ENCODE data around the gene TACC2. TPM values are rescaled to one million over a fixed set of nuclear protein-coding genes. Genes with fewer than 3 reads are reported as not detected.
"Not testable (repeated sequence)": the region's sequence is repeated elsewhere in the genome, so short reads cannot be mapped to it uniquely, and the experiment has no call there.

TACC2 gene
- total RNA-seq, 1 donor from 2014 or later = 49.1 TPM

DNA sequence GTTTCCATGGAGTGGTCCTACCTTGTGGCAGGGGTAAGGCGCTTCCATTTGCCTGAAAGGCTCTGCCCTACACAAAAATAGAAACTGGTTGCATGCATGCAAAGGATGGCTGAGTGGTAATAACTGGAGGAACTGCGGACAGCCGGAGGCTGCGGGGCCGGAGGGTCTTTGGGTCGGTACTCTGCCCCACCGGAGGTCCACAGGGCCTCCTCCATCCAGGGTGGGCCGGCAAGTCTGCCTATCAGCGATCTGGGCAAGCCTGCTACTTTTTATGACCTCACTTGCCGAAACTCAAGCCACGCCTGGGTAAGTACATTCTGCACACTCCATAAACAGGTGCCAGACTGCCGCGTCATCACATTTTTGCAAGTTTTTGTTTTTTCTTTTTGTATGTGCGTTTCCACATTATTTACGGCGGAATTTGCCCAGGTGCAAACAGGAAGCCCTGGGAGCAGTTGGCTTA is 30.0 kb downstream of the TACC2 start:
- intact Hi-C loops (cut with DNase I) = no loop called here
- peak; percentile 58 for ATAC-seq

DNA sequence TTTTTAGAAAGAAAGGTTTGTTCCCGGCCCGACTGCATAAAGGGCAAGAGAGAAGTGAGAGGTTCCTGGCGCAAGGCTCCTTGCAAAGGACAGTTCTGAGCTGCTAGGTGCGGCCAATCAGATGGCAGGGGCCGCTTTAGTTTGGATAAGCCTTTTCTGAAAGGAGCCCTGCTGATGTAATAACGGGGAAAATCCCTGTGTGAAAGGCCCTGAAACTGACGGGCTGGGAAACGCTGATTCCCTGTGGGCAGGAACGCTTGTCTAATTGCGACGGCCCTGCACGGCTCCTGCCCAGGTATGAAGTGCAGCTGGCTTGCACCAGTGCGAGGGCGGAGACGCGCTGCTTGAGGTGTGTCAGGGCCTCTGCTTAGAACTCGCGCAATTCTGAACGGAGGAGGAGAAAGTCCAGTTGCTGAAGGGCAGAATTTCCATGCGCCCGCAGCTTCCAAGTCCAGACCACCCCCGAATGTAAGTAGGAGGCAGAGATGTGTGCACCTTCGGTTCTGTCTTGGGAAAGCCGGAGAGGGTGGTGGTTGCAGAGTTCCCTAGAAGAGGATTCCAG is 30.5 kb downstream of the TACC2 start:
- DNase-seq (ENCODE audit: low spot score) (no peak), ATAC-seq (peak; percentile 34)
- intact Hi-C loops (cut with DNase I) = no loop called here

More for the DNA sequence above, 30.0 kb downstream of the TACC2 start:
- DNase-seq (ENCODE audit: low spot score) = no peak

DNA sequence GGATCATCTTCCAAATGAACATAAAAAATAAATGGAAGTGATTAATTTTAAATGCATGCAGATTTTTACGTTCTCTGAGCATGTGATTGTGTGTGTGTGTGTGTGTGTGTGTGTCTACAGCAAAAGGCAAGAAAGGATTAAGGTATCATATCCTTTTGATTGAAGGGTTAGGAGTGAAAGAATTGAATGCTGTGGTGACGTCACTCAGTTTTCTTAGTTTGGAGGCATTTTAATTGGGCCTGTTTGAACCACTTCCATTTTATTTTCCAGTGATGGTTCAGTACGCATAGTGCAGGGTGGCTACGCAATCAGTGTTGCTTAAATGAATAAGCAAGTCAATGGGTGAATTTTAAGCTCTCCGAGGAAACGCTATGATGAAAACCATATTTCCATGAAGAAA is 31.3 kb downstream of the TACC2 start:
- ATAC-seq (no peak), DNase-seq (ENCODE audit: low spot score) (no peak)
- intact Hi-C loops (cut with DNase I) = no loop called here

DNA sequence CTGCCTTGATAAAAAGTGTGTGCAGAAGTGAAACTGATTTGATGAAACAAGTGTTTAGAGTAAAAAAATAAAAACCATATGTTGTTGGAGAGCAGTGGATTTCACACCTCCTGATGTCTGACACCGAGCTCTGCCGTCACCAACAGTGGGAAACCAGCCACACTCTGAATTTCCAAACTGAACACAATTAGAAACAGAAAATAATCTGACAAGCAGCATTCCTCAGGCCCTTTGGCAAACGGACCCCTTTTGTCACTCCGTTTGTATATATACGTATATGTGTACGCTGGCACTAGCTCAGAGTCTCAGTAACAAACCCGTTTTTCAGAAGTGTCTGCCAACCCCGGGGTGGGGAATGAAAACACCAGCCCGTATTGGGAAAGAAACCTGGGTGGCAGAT is 32.4 kb downstream of the TACC2 start:
- no peak for DNase-seq (ENCODE audit: low spot score)
- peak; percentile 22 for ATAC-seq
- intact Hi-C loops (cut with DNase I) = no loop called here

DNA sequence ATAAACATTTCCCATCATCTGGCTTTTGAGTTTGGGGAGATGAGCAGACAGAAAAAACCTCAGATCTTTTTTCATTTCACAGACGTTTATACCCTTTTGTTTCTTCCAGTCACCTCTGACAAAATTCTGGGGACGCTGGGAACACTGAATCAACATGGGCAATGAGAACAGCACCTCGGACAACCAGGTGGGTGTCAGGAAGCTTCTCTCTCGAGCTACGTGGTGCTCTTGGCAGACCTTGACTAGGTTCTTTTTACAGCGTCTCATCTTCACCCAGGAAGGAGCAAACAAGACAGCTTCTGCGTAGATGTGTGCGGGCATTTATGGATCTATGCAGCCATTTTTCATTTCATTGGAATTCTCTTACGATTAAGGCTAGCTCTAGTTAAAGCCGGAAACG is 32.9 kb downstream of the TACC2 start:
- ATAC-seq (no peak), DNase-seq (ENCODE audit: low spot score) (no peak)
- intact Hi-C loops (cut with DNase I) = no loop called here

DNA sequence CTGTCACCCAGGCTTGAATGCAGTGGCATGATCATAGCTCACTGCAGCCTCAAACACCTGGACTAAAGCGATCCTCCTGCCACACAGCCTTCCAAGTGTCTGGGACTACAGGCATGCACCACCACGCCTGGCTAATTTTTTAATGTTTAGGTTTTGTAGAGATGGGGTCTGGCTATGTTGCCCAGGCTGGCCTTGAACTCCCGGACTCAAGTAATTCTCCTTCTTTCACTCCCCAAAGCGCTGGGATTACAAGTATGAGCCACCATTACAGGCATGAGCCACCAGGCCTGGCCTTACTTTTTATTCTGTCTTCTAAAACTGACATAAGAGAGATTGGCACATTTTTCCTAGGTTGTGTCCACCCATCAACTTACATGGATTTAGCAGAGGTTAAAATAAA is 33.3 kb downstream of the TACC2 start:
- no peak for ATAC-seq
- intact Hi-C loops (cut with DNase I) = no loop called here
- DNase-seq (ENCODE audit: low spot score) = no peak

DNA sequence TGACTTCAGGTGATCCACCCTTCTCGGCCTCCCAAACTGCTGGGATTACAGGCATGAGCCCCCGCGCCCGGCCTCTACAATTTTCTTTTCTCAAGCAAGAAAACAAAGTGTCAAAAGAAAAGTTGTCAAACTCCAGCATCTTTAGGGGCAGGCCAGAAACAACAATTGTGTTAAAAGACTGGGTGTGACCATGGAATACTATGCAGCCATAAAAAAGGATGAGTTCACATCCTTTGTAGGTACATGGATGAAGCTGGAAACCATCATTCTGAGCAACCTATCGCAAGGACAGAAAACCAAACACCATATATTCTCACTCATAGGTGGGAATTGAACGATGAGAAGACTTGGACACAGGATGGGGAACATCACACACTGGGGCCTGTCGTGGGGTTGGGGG is 34.3 kb downstream of the TACC2 start:
- ATAC-seq; intact Hi-C loops (cut with DNase I); DNase-seq (ENCODE audit: low spot score): not testable (repeated sequence)

DNA sequence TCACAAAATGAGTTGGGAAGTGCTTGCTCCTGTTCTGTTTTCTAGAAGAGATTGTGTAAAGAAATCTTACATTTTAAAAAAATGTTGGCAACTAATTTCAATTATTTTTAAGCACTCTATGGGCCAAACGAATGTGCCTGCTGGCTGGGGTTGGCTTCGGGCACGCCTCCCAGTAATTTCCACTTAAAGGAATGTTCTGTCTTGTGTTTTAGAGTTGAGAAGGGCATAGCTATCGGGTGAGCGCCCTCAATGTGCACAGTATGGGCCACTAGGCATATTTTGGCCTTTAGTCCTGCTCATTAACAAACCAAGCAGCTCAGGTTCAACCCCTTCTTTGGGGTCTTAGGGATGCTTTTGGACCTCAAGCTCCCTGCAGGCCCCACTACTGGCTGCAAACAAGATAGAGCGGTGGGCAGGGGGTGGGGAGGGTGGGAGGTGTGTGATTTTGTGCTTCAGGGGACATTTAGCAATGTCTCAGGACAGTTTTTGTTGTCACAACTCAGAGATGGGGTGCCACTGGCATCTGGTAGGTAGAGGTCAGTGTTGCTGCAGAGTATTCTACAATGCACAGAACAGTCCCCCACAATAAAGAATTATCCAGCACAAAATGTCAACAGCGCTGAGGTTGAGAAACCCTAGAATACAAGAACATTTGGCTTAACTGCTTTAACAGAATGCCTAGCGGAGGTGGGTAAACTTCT is 40.7 kb downstream of the TACC2 start:
- ATAC-seq (peak; percentile 48), DNase-seq (ENCODE audit: low spot score) (no peak)
- intact Hi-C loops (cut with DNase I) = no loop called here

DNA sequence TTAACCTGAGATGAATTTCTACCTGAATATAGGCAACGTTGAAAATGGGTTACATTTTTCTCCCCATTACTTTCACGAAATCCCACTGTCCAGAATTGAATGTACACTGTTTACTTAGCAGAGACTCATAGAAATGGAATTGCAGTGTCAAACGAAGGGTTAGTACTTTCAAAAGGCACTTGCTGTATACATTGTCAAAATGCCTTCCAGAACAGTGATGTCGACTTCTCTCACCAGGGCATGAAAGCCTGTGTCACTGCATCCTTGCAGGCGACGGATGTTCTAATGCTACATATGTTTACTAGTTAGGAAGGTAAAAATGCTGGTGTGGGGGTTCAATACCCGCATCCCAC is 41.2 kb downstream of the TACC2 start:
- no peak for ATAC-seq
- intact Hi-C loops (cut with DNase I) = no loop called here
- no peak for DNase-seq (ENCODE audit: low spot score)

DNA sequence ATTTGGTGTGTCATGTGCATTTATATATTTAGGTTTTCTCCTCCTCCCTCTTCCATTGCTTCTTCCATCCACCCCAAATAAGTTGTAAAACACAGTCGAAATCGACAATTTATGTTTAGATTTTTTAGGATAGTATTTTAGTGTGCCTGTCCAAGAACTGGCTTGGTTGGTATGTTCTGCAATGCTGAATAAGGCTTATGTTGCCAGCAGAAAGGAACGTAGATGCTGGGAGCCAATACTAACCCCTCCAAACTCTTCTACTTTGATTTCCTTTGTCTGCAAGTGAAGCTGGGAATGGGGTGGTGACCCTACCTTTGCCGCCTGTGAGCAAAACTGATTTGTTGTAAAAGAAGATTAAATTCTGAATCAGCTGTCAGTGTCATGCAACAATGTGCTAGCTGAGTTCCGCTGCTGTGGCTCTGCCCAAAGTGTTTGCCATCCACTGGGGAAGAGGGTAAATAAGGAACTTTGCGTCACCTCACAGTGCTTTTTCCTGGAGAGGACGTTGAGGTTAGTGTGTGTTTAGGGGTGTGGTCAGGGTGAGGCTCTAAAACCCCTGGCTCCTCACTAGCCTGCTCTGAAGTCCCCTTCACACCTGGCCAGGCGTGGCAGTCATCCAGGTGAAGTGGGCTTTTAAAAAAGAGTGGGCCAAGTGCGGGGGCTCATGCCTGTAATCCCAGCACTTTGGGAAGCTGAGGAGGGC is 44.4 kb downstream of the TACC2 start:
- DNase-seq (ENCODE audit: low spot score) = no peak
- no peak for ATAC-seq
- intact Hi-C loops (cut with DNase I) = no loop called here

DNA sequence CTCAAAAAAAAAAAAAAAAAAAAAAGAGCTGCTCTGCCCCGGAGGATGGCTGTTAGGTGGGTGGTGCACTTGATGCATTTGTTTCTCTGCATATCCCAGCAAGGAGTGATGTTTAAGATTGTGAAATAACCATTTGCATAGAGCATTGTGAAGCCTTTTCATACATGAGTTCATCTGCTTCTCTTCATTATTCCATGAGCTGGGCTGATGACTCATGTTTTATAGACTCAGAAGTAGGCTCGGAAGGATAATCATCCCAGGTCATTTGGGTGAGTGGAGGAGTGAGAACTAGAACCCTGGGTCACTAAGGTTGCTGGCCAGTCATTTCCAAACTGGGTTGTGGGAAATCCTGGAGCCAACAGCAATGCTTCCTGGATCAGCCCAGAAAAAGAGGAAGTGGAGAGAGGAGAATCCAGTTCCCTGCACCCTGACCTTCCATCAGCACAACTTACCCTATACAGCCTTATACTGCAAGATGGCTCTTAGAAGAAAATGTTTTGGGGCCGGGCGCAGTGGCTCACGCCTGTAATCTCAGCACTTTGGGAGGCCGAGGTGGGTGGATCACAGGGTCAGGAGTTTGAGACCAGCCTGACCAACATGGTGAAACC is 45.3 kb downstream of the TACC2 start:
- intact Hi-C loops (cut with DNase I) = no loop called here
- ATAC-seq (no peak), DNase-seq (ENCODE audit: low spot score) (no peak)

DNA sequence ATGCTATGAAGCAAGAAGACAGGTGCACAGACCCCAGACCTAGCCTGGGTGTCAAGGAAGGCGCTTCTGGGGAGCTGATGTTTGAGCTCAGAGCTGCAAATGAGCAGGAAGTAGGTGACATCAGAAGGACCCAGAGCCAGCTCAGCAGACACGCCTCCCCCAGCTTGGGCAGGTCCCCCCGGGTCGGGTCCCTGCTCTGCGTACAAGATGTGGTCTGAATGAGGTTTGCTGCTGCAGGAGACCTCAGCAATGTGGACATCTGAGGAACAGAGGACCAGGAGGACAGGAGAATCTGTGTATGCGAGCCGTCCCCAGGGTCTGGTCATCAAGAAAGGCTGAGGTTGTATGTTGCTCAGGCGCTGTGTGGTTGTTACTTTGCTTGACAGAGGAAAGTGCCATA is 51.8 kb downstream of the TACC2 start:
- intact Hi-C loops (cut with DNase I) = no loop called here
- DNase-seq (ENCODE audit: low spot score) (no peak), ATAC-seq (no peak)

DNA sequence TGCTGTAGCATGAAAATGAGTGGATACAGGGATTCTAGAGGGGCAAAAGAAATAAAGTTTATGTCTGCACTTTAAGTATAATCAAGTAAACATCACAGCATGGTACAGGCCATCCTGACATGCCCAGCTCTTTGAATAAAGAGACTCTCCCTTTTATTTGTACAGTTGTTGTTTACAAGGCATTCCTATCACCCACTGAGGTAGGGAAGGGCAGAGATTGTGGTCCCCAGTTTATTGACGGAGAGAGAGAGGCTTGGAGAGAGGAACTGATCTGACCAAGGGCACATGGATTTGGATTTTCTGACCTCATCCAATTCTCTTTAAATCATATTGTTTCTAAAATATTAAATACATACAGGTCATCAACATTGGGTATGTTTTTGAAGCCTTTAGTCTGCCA is 53.9 kb downstream of the TACC2 start:
- DNase-seq (ENCODE audit: low spot score) (no peak), ATAC-seq (no peak)
- intact Hi-C loops (cut with DNase I) = no loop called here

DNA sequence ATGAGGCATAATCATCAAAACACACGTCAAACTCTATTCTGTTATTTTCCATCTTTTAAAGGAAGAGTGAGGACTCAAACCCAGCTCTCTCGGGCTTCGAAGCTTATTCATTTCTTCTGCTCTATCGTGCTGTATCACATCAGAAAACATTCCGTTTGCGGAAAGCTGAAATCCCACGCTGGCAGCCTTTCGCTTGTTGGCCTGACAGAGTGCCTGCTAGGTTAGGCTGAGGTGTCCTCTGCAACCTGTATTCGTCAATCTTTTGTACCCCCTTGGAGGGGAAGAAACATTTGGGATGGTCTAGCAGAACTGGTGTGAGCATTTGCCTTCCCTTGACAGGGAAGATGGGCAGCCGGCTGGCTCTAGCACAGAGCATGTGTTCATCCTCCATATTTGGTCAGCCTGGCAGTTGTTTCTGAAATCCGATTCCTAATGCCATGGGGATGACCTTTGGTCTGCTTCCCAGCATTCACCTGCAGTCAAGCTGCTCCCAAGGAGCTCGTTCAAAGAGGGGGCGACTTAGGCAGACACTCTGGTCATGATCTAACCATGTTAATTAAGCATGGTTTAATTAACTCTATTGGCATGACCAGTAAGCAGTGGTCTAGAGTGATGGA is 55.2 kb downstream of the TACC2 start:
- peak; percentile 88 for ATAC-seq
- DNase-seq (ENCODE audit: low spot score) = no peak
- intact Hi-C loops (cut with DNase I) = no loop called here

DNA sequence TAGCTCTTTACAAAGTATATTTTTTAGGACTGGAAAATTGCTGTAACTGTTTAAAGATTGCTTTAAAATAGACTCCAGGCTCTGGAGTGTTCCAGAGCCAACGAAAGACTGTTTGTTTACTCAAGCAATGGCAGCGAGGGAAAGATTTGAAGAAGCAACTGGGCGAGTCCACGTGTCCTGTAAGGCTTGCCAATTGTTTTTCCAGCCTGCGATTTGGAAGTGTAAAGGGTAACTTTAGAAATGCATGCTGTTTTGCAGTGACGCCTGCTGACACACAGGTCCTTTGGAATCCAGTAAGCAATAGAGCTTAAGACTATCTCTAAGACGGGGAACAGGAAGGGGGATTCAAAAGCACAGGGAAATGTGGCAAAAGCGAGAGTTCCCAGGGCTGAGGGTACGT is 55.8 kb downstream of the TACC2 start:
- intact Hi-C loops (cut with DNase I) = no loop called here
- ATAC-seq = peak; percentile 64
- no peak for DNase-seq (ENCODE audit: low spot score)

DNA sequence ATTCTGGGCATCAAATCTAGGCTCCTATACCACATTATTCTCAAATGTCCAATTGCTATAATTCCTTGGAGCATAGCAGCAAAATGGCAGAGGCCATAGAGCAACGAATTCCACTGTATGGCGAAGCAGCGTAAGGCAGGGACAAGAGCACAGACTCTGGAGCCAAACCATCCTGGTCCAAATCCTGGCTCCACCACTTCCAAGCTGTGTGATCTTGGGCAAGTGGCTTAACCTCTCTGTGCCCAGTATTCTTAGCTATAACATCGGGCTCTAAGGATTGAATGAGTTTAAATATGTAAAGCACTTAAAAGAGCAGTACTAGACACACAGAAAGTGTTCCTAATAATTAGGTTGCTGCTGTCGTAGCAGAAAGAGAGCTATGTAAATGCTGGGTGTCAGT is 56.2 kb downstream of the TACC2 start:
- ATAC-seq (no peak), DNase-seq (ENCODE audit: low spot score) (no peak)
- intact Hi-C loops (cut with DNase I) = no loop called here

DNA sequence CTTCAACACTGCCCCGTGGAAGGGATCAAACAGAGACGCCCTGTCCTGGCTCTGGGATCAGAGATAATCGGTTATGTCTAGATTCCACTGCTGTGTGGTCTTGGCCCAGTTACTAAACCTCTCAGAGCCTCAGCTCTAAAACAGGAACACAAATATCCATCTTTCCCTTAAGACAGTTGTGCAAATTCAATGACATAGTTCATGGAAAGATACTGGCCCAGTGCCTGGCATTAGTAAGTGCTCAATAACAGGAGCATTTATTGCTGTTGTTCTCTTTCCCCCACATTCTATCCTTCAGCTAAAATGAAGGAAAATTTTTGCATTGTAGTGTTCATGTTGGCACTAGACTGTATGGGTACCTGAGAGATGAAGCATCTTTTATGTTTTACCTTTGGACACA is 58.6 kb downstream of the TACC2 start:
- DNase-seq (ENCODE audit: low spot score) = no peak
- no peak for ATAC-seq
- intact Hi-C loops (cut with DNase I) = no loop called here

DNA sequence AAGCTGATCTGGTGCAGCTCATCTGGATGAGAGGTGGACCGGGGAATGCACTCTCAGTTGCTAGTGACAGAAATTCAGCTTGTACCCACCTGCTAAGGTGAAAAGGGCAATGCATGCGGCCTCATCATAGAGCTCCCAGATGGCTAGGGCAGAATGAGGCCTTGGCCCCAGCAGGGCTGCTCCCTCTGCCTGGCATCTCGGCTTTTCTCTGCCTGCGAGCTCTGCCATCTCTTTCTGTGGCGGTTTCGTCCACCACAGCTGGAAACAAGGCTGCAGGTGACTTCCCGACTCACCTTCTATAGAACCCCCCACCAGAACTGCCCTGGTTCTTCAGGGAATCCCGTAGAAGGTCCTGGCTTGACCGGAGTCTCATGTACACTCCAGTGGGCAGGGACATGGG is 60.1 kb downstream of the TACC2 start:
- DNase-seq (ENCODE audit: low spot score) = no peak
- no peak for ATAC-seq
- intact Hi-C loops (cut with DNase I) = no loop called here

DNA sequence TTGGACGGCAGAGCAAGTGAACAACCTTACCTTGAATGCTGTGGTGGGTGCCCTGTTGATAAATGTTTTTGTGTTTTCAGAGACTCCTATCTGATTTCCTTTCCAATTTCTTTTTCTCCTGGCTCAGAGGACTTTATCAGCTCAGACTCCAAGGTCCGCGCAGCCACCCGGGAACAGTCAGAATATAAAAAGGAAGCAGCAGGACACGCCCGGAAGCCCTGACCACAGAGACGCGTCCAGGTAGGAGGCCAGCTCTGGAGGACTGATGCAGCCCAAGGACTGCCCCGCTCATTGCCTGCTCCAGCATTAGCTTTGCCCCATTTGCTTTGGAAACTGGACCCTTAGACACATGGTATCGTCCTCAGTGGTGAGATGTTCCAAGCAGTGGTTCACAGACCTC is 61.3 kb downstream of the TACC2 start:
- DNase-seq (ENCODE audit: low spot score) = no peak
- no peak for ATAC-seq

DNA sequence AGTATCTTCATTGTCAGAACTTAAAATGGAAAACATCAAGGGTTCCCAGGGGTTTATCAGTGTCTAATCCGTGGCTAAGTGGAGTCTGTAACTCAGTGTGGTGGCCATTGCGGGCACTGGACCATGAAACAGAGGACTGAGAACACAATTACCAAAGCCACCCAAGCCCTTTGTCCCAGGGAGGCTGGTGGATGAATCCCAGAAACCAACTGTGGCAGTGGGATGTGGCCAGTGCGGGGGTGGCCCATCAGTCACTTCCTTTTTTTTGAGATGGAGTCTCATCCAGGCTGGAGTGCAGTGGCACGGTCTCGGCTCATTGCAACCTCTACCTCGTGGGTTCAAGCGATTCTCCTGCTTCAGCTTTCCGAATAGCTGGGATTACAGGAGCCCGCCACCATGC is 61.8 kb downstream of the TACC2 start:
- intact Hi-C loops (cut with DNase I) = loop anchor here (10.0 kb wide), 1 partner anchor 64 kb away; no protein-coding TSS in a partner anchor
- no peak for DNase-seq (ENCODE audit: low spot score)
- no peak for ATAC-seq

More for the DNA sequence above, 61.3 kb downstream of the TACC2 start:
- intact Hi-C loops (cut with DNase I) = loop anchor here (10.0 kb wide), 1 partner anchor 64 kb away; no protein-coding TSS in a partner anchor

All from sciatic nerve (tissue), 2 donors.